Hematopoietic multipotent progenitor cell treated with erythropoietin and hydrocortisone succinate and interleukin-3 and kit ligand, for 8 days (in vitro differentiated cells): Measurements from ENCODE around the gene AIG1.

ENCODE experiments used
- DNase-seq: peaks from one replicate; pipeline ENCODE4 v3.0.0-alpha.2; 2015

The AIG1 gene

DNA sequence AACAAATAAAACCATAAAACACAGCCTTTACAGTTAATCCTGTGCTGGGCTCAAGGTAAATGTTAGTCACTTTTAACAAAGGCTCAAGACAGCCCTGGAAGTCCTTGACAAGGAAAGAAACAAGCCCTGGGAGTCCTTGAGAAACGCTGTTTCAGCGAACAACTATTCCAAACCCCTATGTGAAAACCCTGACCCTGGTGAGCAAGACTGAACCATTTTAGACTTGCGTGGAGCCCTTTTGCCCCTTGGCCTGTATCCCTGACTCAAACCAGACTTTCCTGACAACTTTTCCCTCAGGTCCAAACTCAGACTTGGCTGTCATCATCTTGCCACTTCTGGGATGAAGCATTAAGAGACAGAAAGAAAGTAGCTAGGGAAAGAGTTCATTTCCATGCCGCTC is 180.4 kb downstream of the AIG1 start:
- DNase-seq, result no peak

DNA sequence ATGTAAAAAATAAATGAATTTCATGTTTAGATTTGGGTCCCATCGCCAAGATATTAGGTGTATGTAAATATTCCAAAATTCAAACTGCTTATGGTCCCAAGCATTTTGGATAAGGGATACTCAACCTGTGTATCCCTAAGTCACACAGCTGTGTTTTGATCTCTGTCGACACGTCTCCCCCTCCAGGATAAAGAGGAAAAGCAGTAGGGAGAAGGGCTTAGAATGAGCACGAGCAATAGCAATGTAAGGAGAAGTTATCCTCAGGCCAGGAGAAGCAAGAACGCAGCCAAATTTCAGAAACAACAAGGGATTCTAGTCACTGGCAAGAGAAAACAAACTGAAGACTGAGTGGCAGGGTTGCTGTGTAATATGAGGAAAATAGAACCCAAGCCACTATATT is 181.2 kb downstream of the AIG1 start:
- DNase-seq, result no peak

DNA sequence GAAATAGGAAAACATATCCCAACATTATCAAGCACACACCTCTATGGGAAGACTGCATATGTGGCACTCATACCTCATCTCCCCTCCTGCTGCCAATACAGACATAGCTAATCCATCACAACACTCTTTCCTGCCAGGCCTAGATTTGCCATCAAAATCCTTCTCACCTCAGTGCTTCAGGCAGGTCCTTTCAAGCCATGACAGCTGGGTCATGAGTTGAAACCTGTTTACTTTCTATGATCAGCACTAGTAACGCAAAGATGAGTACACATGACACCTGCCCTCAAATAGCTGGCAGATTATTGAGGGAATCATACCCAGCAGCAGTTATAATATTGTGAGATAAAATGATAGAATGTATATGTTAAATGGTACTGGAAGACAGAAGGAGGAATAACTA is 183.1 kb downstream of the AIG1 start:
- no peak for DNase-seq

DNA sequence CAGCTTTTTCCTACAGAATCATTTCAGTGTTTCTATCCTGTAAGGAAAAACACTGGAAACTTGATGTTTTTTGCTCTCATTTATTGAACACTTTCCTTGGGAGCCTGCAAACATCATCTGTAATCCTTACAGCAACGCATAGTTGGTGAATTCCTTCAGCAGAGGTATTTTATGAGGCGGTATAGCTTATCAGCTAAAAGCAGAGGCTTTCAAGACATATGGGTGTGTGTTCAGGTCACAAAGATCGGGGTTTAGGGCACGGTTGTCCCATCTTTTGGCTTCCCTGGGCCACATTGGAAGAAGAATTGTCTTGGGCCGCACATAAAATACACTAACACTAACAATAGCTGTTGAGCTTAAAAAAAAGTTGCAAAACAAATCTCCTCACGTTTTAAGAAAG is 185.0 kb downstream of the AIG1 start:
- no peak for DNase-seq

DNA sequence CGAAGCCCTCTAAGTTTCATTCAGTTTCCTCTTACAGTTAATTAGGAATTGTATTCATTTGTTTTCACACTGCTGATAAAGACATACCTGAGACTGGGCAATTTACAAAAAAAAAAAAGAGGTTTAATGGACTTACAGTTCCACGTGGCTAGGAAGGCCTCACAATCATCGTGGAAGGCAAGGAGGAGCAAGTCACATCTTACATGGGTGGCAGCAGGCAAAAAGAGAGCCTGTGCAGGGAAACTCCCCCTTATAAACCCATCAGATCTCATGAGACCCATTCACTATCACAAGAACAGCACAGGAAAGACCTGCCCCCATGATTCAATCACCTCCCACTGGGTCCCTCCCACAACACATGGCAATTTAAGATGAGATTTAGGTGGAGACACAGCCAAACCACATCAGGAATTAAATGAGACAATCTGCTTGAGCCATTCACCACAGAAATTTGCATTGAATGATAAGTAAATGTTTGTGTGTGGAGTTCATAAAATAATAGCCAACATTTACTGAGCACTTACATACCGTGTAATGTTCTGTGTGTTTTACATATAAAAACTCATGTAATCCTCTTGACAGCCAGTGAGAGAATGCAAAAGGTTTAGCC is 185.6 kb downstream of the AIG1 start:
- DNase-seq, result peak; percentile 43

DNA sequence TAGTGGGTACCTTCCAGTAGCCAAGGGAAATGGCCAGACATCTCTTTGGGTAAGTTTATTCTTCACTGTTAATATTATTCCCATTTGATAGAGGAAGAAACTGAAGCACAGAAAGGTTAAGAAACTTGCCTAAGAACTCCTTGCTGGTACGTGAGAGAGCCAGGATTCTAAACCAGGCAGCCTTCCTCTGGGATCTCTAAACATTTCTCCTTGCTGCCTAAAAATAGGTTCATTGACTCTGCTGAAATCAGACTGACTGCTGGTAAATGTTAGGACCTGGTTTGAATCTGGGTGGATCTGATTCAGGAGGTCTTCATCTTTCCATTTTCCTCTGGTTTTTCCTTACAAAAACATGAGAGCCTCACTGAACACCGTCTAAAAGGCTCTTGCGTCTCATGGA is 186.9 kb downstream of the AIG1 start:
- DNase-seq, result no peak

DNA sequence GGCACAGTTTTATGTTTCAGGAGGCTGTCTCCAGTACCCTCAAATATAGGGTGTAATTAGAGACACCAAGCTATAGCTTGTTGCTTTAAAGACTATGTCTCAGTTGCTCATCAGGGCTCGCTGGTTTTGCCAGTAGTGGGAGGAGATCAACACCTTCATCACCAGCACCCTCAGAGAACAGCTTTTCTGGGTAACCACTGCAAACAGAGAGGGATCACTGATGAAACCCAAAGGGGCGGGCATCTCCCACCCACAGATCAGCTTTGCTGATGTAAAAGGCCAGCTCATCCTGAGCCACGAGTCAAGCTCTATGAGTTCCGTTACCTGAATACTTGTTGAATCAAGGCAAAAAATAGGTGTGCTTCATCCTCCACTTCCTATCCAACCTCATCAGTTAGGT is 187.7 kb downstream of the AIG1 start:
- DNase-seq, result no peak

DNA sequence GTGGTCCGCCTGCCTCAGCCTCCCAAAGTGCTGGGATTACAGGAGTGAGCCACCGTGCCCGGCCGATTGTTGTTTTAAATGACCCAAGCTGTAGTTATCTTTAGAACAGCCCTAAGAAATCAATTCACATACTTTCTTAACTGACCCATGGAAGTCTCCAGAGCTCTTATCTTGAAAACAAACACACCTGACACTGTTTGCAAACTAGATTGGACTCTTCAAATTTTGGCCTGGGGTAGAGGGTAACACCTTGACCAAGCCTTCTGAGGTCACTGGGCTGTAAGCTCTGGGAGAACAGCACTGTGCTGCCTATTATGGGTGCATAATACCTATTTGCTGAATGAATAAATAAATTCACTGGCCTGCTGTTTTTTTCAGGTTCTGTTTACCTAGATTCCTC is 190.6 kb downstream of the AIG1 start:
- DNase-seq, result no peak

DNA sequence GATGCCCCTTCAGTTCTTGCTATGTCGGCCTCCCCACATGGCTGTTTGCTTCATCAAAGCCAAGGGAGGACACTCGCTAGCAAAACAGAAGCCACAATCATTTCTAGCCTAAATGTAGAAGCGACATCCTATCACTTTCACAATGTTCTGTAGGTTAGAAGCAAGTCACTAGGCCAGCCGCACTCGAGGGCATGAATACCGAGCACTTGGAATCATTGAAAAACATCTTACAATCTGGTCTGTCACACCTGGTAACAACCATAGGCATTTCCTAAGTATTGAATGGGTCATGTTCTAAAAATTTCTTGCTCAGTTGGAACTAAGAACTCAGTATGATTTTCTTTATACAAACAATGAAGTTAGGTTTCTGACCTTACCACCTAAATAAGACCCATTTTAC is 192.3 kb downstream of the AIG1 start:
- no peak for DNase-seq

DNA sequence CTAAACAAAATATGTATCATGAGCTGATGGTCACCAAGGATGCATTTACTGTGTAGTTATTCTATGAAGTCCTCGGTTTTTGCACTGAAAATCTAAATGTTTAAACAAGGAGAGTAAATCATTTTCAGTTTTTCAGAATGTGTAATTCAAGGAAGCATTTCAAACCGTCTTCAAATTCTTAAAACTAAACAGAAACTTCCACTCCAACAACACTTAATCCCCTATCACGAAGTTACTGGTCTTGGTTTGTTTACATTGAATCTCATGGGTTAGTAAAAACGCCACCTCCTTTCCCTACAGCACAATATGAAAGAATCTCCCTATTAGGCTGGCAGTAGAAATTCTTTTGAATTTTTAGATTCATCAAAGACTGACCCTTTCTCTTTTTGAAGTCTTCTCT is 192.9 kb downstream of the AIG1 start:
- DNase-seq, result no peak

DNA sequence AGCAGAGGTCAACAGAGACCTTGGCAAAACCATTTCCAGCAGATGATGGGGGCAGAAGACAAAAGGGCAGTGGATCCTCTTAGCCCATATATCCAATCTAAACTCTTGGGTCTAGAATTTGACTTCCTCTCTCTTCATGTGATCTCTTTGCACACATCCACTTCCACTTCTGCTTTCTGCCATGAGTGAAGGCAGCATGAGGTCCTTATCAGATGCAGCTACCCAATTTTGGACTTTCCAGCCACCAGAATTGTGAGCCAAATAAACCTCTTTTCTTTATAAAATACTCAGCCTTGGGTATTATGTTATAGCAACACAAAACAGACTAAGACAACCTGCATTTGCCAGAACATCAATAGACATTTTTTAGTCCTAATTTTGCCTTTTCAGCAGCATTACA is 198.3 kb downstream of the AIG1 start:
- peak; percentile 21 for DNase-seq

DNA sequence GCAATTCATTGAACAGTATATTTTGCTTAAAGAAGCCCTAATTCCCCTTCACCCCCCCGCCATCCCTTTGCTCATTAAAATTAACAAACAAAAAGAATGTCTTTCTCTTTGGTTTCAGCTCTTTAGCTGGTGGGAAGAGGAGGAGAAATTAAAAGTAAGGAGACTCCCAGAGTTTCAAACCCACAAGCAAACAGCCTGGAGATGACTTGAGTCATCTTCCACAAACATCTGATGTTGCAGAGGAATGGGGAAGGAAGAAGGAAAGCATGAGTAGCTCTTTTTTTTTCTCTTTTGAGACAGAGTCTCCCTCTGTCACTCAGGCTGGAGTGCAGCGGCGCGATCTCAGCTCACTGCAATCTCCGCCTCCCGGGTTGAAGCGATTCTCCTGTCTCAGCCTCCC is 200.2 kb downstream of the AIG1 start:
- no peak for DNase-seq

DNA sequence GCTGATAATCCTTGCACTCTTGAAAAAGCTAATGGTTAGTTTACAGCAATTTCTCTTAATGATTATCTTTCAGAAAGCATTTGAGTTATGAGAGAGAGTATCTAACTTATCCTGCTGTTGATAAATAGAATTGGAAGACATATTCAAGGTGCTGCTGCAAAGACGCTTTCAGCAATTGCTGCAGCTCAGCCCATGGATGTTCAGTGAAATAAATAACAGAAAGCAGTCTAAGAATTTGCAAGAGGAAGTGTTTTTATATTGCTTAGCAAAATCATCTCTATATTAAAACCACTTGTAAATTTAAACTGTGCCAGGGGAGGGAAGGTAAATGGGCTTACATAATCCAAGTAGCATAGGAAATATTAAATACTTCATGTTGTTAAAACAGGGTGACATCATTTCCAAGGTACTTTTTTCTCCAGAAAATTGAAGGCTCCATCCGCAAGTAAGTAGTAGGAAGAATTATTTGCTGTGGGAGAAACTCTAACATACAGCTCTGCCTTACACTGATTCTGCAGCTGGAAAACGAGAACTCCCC is 201.3 kb downstream of the AIG1 start:
- no peak for DNase-seq

DNA sequence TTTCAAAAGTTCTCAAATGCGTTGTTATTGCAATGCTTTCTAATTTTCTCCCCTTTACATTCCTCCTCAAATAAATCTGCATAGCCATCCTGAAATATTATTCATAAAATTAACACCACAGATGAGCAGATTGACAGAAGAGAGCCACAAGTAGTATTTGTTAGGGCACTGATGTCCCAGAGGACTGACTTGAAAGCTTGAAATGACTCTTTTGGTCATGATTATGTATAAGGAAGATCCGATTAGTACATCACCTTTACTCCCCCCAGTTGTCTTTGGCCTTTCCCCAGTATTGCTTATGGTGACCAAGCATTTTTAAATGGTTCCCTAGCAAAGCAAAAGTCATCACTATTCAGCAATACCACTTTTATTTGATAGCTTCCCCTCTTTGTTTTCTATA is 202.2 kb downstream of the AIG1 start:
- no peak for DNase-seq

DNA sequence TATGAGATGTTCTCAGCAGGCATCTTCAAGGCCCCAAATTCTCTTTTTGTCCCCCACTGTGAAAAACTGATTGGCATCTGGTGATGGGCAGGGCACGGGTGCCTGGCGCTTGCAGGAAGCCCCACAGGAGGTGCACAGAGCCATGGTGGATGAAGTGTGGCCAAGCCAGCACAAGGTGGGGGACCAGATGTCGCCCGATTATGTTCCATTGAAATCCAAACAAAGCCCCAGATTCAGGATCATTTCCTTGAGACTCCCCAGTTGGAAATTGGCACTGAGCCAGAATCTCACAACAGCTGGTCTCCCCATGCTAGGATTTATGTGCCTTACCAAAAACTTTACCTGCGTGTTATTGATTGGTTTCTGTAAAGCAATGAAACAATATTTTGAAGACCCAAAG is 203.7 kb downstream of the AIG1 start:
- DNase-seq, result no peak

DNA sequence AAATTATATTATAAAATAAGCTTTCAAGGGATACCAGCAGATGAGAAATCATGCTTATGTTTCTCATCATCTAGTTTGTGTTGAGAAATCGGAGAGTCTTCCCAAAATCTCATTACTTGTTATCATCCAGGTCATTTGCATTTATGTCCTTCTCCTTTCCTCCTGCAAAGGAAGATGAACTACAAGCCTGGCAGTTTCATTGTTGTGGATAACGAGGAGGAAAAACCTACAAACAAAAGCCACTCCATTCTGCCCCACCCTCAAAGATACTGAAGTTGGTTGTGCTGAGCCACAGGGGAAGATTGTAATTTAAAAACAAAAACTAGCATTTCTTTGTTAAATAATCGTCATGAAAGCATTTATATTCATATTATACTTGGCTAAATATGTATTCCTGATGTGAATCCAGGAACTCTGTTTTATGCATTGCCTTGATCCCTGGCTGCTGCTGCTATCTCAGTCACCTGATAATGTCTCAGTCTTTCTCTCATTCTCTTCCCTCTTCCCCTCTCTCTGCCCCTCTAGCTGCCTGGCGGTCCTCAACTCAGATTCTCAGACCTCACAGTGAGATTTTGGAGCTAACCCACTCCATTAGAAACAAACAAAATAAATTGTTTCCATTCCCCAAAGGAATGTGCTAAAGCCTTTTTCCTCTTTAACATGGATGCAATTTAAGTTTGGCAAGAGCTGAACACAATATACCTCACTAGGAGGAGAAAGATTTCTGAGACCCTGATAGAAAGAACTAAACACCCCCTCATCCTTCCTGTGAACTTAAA is 204.5 kb downstream of the AIG1 start:
- DNase-seq, result no peak

DNA sequence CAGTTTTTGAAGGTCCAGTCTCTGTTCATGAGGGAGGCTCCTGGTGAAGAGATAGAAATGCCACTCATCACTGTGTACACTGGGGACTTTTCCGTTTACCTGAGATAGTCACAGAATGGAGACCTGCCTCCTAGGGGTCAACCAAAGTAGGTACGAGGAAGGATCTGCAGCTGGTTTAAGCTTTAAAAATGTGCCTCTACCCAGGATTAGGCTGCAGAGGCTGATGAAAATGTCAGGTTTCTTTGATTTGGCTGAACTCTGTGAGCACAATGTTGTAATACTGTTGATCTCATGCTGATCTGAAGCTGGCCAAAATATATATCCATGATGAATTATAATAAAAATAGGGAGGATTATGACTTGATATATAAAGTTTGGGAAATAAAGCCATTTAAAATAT is 207.1 kb downstream of the AIG1 start:
- DNase-seq, result no peak

DNA sequence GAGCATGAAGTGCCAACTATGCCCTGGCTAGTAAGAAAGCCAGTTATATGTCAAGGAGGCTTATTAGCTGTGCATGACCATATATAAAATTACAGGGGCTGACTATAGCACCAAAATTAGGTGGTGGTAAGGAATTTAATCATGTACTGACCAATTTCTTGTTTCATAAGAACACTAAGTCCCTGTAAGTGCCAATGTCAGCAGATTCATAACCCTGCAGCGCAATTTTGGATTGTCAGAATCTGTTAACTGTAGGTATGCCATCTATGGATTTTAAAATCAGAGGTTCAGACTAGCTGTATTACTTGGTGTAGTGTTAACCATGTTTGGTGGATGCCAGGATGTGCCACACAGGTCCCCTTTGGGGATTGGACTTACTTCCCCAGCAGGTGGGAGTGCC is 207.8 kb downstream of the AIG1 start:
- no peak for DNase-seq

DNA sequence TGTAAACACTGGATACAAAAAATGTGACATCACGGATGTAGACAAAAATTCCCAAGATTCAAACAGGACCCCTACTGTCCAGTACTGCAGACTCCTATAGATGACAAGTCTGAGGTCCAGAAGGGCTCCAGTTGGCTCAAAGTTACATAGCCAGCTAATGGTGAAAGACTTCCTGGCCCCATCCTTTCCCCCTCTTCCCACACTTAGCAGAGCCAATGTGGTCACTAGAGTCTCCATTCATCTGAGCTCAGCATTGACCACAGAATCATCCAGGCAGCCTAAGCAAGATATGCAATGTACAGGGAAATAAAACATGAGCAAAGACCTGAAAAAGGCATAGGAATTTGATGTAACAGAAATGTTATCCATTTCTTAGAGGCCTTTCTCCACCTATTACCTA is 209.3 kb downstream of the AIG1 start:
- DNase-seq, result no peak

DNA sequence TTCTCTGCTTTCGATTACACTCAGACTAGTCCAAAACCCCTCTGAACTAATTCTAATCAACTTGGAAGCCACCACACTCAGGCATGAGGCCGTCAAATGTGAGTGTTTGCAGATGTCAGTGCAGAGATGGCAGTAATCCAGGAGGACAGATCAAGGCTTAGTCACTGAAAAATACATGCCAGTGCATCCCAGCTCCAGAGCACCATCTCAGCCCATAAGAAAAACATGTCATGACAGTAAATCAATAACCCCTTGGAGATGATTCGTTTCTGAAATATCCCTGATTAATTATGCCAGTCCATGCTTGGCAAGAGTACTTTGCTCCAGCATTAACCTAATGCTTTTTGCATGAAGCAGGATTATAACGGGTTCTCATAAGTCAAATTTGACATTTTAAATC is 210.3 kb downstream of the AIG1 start:
- no peak for DNase-seq

DNA sequence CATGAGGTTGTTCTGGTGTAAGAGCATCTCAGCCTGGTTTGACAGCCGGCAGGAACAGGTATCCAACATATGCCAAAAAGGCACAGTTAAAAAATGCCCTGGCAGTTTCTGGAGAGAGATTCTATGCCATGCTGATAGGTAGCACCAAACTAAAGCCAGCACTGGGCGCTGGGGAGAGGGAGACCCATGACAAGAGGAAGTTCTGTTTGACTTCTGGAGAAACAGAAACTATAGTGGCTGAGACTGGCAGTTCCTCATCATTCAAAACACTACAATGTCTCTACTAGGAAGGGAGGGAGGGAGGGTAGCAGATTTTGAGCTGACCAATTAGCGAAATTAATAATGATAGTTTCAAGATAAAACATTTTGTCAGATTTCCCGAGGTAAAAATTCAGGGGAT is 215.7 kb downstream of the AIG1 start:
- DNase-seq, result no peak

DNA sequence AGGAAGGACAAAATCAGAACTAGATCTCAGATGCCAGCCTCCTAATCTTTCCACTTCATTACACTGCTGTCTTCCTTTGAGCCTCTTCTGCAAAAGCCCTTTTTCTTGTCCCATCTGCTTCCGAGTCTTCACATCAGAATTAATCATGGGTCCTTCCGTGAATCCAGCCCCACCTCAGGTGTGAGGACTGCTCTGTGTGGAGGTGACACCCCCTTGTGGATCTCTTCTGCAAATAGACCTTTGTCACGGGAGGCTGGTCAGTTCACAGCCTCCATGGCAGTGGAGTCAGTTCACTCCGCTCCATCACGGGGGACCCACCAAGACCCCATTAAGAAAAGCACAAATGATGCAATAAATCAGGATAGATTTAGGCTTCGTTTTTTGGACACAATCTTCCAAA is 218.7 kb downstream of the AIG1 start:
- DNase-seq, result peak; percentile 17

DNA sequence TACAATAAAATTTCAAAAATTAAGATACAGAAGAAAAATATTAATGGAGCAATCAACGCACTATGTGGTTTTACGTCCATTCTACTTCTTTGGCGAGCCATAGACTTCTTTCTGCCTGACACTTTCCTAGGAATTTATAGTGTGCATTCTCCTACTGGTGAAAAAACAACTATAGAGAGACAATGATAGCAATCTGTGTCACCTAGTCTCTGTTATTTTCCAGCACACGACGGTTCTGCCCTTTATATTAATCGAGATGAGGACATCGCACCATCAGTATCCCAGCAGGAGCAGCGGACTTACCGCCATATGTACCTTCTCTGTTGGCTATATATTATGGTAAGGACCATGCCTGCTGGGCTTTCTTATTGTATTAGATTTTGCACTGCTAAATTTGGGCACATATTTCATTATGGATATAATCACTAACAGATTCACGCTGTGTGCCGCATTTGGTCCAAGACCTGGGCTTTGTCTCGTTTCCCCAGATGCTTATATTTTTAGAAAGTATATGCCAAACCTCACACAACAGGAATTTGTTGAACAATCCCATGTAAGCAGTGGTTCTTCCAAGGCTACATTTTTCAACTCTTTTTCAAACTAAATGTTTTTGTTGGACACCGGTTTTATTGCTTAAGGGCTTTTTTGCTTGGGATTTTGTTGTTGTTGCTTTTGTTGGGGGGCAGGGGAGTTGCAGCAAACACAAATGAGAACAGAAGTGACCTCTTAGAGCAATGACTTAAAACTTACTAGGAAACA is 223.4 kb downstream of the AIG1 start:
- DNase-seq, result no peak

DNA sequence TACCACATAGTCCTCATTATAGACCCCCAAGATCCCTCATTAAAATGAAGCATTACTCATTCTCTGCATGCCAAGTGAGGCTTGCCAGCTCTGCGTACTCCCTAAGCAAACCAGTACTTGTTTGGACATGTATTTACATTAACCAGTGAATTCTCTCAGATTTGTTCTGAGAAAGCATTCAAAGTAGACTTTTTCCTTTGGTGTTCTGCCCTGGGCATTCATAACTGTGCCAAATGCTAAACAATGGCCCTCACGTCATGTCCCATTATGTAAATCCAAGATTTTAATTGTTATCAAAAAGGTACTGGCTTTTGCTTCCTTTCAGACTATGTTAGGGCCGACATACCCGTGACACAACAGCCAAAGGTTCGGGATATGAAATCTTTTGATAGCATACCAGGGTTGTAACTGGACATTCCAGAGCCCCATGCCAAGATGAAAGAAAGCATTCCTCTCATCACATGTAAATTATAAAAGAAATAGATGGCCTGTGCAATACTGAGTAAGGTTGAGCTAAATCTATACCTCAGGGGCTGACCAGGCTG is 225.6 kb downstream of the AIG1 start:
- no peak for DNase-seq
